Chondrocyte (in vitro differentiated cells): Measurements from ENCODE around the gene SEPTIN2. TPM values are rescaled to one million over a fixed set of nuclear protein-coding genes. Genes with fewer than 3 reads are reported as not detected.

Experiments used
- DNase-seq: peaks from one replicate; pipeline ENCODE4 v3.0.0; 2021; ENCODE audit warnings: mixed read lengths, low spot score
- H3K27ac Mint-ChIP-seq: one replicate; pipeline ENCODE4 v1.8.0; 2021; ENCODE audit warnings: mild to moderate bottlenecking, moderate library complexity, mixed read lengths; ENCODE audit not compliant: unreplicated experiment
- H3K27me3 Mint-ChIP-seq: 2 replicates; pipeline ENCODE4 v1.8.0; 2021; ENCODE audit warnings: low read depth, mixed read lengths
- H3K36me3 Mint-ChIP-seq: 2 replicates; pipeline ENCODE4 v1.8.0; 2021; ENCODE audit warnings: low read depth, mixed read lengths
- H3K4me1 Mint-ChIP-seq: 2 replicates; pipeline ENCODE4 v1.8.0; 2021; ENCODE audit warnings: low read depth, mild to moderate bottlenecking, mixed read lengths
- H3K4me3 Mint-ChIP-seq: one replicate; pipeline ENCODE4 v1.8.0; 2021; ENCODE audit warnings: mild to moderate bottlenecking, moderate library complexity, mixed read lengths; ENCODE audit not compliant: unreplicated experiment
- H3K9me3 Mint-ChIP-seq: 2 replicates; pipeline ENCODE4 v1.8.0; 2021; ENCODE audit warnings: low read depth, mixed read lengths
- CTCF ChIP-seq: fragments of 200-600 bp; sonication (generic); IDR thresholded peaks from 2 replicates; pipeline ENCODE4 v1.5.0; 2021; ENCODE audit warnings: antibody characterized with exemption, mild to moderate bottlenecking, moderate library complexity
- total RNA-seq: library from RNA; stranded (reverse); gene quantifications from 3 replicates; pipeline ENCODE4 v1.2.1, GENCODE V29; 2021

Gene SEPTIN2
- total RNA-seq, 1 donor from 2014 or later, result 465 TPM

- no peaks in the 10 kb centered on the region for H3K27me3 Mint-ChIP-seq
- H3K36me3 Mint-ChIP-seq, result peaks cover 31% of the 10 kb centered on the region
- DNase-seq, result no peak
- peaks cover 46% of the 10 kb centered on the region for H3K4me1 Mint-ChIP-seq
- H3K4me3 Mint-ChIP-seq, result no peak overlapping the region
- no peak for TF ChIP-seq CTCF
- H3K27ac Mint-ChIP-seq, result peak overlapping the region; percentile 19
- H3K9me3 Mint-ChIP-seq, result no peaks in the 10 kb centered on the region
Observed at GRCh38 chr2:241352227-241352626, 36.5 kb downstream of the SEPTIN2 start.

GRCh38 chr2:241354668-241355658 lies 39.2 kb downstream of the SEPTIN2 start:
- TF ChIP-seq CTCF, result peak; percentile 62

GRCh38 chr2:241355983-241356870 lies 40.5 kb downstream of the SEPTIN2 start, which contains the start of gene FARP2:
Gene FARP2 (plus strand): TSS chr2:241356285. CDS start chr2:241373108, 16,823 bp downstream.
- peak within 1 kb of the TSS; percentile 88 for H3K27ac Mint-ChIP-seq
- H3K4me1 Mint-ChIP-seq, result peaks cover 64% of the 10 kb centered on the region
- H3K9me3 Mint-ChIP-seq, result no peaks in the 10 kb centered on the region
- peak within 1 kb of the TSS; percentile 80 for H3K4me3 Mint-ChIP-seq
- H3K36me3 Mint-ChIP-seq, result peaks cover 13% of the 10 kb centered on the region
- TF ChIP-seq CTCF, result peak; percentile 45
- H3K27me3 Mint-ChIP-seq, result no peaks in the 10 kb centered on the region
- peak; percentile 100 for DNase-seq

More at GRCh38 chr2:241354668-241355658, 39.2 kb downstream of the SEPTIN2 start:
- DNase-seq, result no peak
- peaks cover 65% of the 10 kb centered on the region for H3K4me1 Mint-ChIP-seq
- no peaks in the 10 kb centered on the region for H3K27me3 Mint-ChIP-seq
- no peaks in the 10 kb centered on the region for H3K9me3 Mint-ChIP-seq
- H3K27ac Mint-ChIP-seq, result peak overlapping the region; percentile 88
- peaks cover 23% of the 10 kb centered on the region for H3K36me3 Mint-ChIP-seq
- peak overlapping the region; percentile 40 for H3K4me3 Mint-ChIP-seq

- DNase-seq, result no peak
- Mint-ChIP-seq H3K4me3 (peak overlapping the region; percentile 80), H3K27ac (peak overlapping the region; percentile 36), H3K4me1 (peaks cover 61% of the 10 kb centered on the region), H3K36me3 (peaks cover 10% of the 10 kb centered on the region), H3K9me3 (no peaks in the 10 kb centered on the region), H3K27me3 (no peaks in the 10 kb centered on the region)
- TF ChIP-seq CTCF, result no peak
Observed at GRCh38 chr2:241356871-241357260, 41.1 kb downstream of the SEPTIN2 start.

- Mint-ChIP-seq H3K36me3 (peaks cover 7% of the 10 kb centered on the region), H3K27ac (no peak overlapping the region), H3K4me1 (peaks cover 57% of the 10 kb centered on the region), H3K4me3 (peak overlapping the region; percentile 80), H3K9me3 (no peaks in the 10 kb centered on the region), H3K27me3 (no peaks in the 10 kb centered on the region)
- DNase-seq, result no peak
- no peak for TF ChIP-seq CTCF
Observed at GRCh38 chr2:241357531-241357930, 41.8 kb downstream of the SEPTIN2 start.
